Measurements from ENCODE around the gene CBLB.
"Not testable (repeated sequence)": the region's sequence is repeated elsewhere in the genome, so short reads cannot be mapped to it uniquely, and the experiment has no call there.

Gene CBLB

GRCh38 chr3:105815331-105815730, 53.5 kb downstream of the CBLB start:
- DNase-seq: not testable (repeated sequence)

GRCh38 chr3:105813710-105814109, 55.1 kb downstream of the CBLB start:
- no peak for DNase-seq

GRCh38 chr3:105812194-105812586, 56.6 kb downstream of the CBLB start:
- DNase-seq: no peak

GRCh38 chr3:105811518-105812193, 57.2 kb downstream of the CBLB start:
- no peak for DNase-seq

- DNase-seq: no peak
These were observed 59.5 kb downstream of the CBLB start for GRCh38 chr3:105809208-105809888.

GRCh38 chr3:105807701-105808100, 61.1 kb downstream of the CBLB start:
- no peak for DNase-seq

GRCh38 chr3:105807146-105807545, 61.7 kb downstream of the CBLB start:
- DNase-seq: no peak

GRCh38 chr3:105806359-105806758, 62.5 kb downstream of the CBLB start:
- no peak for DNase-seq

GRCh38 chr3:105805404-105805803, 63.4 kb downstream of the CBLB start:
- DNase-seq: no peak

- DNase-seq: no peak
These were observed 66.6 kb downstream of the CBLB start for GRCh38 chr3:105802118-105802706.

GRCh38 chr3:105801397-105801796, 67.4 kb downstream of the CBLB start:
- no peak for DNase-seq

- DNase-seq: no peak
These were observed 68.5 kb downstream of the CBLB start for GRCh38 chr3:105800320-105800719.

GRCh38 chr3:105799286-105799685, 69.5 kb downstream of the CBLB start:
- no peak for DNase-seq

GRCh38 chr3:105798381-105798934, 70.4 kb downstream of the CBLB start:
- no peak for DNase-seq

- no peak for DNase-seq
These were observed 75.8 kb downstream of the CBLB start for GRCh38 chr3:105793040-105793439.

- no peak for DNase-seq
These were observed 76.7 kb downstream of the CBLB start for GRCh38 chr3:105791919-105792786.

- DNase-seq: no peak
These were observed 77.7 kb downstream of the CBLB start for GRCh38 chr3:105791131-105791530.

- DNase-seq: no peak
These were observed 78.3 kb downstream of the CBLB start for GRCh38 chr3:105790534-105790933.

- DNase-seq: no peak
These were observed 80.2 kb downstream of the CBLB start for GRCh38 chr3:105788593-105788992.

- DNase-seq: no peak
These were observed 81.4 kb downstream of the CBLB start for GRCh38 chr3:105787453-105787852.

- no peak for DNase-seq
These were observed 81.8 kb downstream of the CBLB start for GRCh38 chr3:105786990-105787389.

- DNase-seq: no peak
These were observed 82.6 kb downstream of the CBLB start for GRCh38 chr3:105786241-105786640.

- DNase-seq: no peak
These were observed 83.0 kb downstream of the CBLB start for GRCh38 chr3:105785803-105786202.
